ENCODE results near the gene CTDSPL. TPM values are rescaled to one million over a fixed set of nuclear protein-coding genes. Genes with fewer than 3 reads are reported as not detected.

CTDSPL gene
- polyA plus RNA-seq, 1 experiment: 40.4 TPM

DNA sequence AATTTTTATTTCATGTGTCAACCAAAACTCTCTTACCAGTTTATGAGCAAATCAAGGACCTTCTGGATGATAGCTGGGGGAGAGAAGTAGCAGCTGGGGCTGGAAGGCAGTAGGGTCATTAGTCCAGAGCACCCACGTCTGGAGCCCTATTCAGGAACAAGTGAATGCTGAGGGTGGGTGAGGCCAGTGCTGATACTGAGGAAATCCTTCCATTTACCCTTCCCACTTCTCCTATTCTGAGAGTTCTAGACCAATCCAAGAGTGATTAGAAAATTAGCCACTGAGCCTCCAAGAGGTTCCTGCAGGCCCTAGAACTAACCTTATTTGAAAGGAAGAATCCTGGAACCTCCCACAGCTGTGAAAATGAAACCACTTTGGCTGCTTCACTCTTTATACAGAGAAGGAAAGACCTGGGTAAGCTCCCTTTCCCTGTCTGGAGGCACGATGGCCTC, 82.7 kb downstream of the CTDSPL start:
- Histone ChIP-seq H3K9me3 (ENCODE audit: control insufficient read depth, insufficient read depth, low read length) (no peaks in the 10 kb centered on the region), H3K4me3 (ENCODE audit: low read depth, low read length) (no peak overlapping the region), H3K27ac (ENCODE audit: low read depth, low read length) (no peak overlapping the region), H3K27me3 (ENCODE audit: control insufficient read depth, insufficient read depth, low read length) (no peaks in the 10 kb centered on the region)
- DNase-seq (ENCODE audit: low read depth, low spot score): no peak
- TF ChIP-seq, protein P1, sequence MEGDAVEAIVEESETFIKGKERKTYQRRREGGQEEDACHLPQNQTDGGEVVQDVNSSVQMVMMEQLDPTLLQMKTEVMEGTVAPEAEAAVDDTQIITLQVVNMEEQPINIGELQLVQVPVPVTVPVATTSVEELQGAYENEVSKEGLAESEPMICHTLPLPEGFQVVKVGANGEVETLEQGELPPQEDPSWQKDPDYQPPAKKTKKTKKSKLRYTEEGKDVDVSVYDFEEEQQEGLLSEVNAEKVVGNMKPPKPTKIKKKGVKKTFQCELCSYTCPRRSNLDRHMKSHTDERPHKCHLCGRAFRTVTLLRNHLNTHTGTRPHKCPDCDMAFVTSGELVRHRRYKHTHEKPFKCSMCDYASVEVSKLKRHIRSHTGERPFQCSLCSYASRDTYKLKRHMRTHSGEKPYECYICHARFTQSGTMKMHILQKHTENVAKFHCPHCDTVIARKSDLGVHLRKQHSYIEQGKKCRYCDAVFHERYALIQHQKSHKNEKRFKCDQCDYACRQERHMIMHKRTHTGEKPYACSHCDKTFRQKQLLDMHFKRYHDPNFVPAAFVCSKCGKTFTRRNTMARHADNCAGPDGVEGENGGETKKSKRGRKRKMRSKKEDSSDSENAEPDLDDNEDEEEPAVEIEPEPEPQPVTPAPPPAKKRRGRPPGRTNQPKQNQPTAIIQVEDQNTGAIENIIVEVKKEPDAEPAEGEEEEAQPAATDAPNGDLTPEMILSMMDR (IDR thresholded peaks at IDR 0.05; ENCODE audit: low read depth, low read length): no peak
- POLR2A ChIA-PET: interaction anchor here (2.6 kb wide), 1 partner anchor 8 kb away, joined by 15 read pairs; no protein-coding TSS in a partner anchor
- CTCF ChIA-PET: interaction anchor here (1.7 to 5.2 kb wide), 2 partner anchors 23 to 30 kb away, joined by 6 to 20 read pairs; no protein-coding TSS in a partner anchor

DNA sequence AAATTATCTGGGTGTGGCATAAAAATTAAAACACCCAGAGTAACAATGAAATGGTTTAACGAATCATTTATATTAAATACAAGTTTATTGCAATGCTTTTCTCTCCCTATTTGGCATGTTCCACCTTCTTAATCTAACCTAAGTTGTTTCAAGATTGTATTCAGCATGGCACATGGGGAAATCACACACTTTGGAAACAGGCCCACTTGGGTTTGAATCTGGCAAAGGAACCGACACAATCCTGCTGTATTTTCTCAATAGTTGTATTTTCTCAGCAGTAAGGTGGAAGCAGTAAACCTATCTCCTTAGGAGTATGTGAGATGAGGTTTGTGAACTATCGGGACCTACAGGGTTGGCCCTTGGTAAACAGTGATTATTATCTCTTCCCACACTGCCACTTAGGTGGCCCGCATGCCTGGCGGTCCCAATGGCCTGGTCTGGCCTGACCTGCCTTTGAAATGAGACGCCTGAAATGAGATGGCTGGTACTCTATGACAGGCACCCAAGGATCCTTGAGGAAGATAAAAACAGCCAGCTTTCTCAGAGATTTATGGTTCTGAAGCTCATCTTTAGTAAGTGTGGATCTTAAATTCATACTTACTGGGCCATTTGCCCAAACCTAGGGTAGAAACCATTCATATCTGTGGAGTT, 83.6 kb downstream of the CTDSPL start:
- no peak for DNase-seq (ENCODE audit: low read depth, low spot score)
- Histone ChIP-seq H3K4me3 (ENCODE audit: low read depth, low read length) (no peak overlapping the region), H3K27me3 (ENCODE audit: control insufficient read depth, insufficient read depth, low read length) (no peaks in the 10 kb centered on the region), H3K27ac (ENCODE audit: low read depth, low read length) (no peak overlapping the region), H3K9me3 (ENCODE audit: control insufficient read depth, insufficient read depth, low read length) (no peaks in the 10 kb centered on the region)
- POLR2A ChIA-PET: interaction anchor here (1.1 to 2.6 kb wide), 2 partner anchors 9 to 22 kb away, joined by 3 to 15 read pairs; no protein-coding TSS in a partner anchor
- TF ChIP-seq, protein P1 (IDR thresholded peaks at IDR 0.05; ENCODE audit: low read depth, low read length): no peak
- CTCF ChIA-PET: interaction anchor here (1.5 to 5.2 kb wide), 3 partner anchors 14 to 29 kb away, joined by 3 to 20 read pairs (median 6); no protein-coding TSS in a partner anchor

DNA sequence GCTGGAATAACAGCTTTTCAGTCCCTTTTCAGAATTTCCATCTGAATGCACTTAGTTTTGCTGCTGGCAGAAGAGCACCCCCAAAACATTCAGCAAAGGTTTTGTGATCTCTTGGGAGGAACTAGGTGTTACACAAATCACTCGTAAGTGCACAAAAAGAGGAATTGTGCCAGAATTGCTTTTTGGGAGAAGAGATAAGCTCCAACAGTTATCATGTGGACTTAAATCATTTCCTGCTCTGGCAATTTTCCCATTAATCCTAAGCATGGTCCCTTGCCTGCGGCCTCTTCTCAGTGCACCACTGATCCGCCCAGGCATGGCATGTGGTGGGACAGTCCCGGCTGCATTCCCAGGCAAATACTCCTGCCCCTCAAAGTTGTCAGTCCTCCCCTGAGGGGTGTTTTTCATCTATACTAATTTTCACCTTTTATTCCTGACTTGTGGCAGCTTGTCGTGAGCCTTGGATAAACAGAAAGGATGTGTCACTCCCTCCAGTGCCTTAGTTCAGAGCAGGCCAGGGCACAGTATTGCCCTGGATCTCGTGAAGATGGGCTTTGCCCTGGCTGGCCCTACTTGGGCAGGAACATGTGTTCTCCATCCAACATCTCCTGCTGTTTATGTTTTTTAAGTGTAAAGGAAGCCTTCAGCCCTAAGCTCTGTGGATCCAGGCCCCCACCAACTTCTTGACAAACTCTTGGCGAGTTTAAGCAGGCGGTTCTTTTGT, 84.3 kb downstream of the CTDSPL start:
- ChIA-PET CTCF (interaction anchor here (1.5 to 5.2 kb wide), 3 partner anchors 14 to 29 kb away, joined by 3 to 20 read pairs (median 6); no protein-coding TSS in a partner anchor), POLR2A (interaction anchor here (0.6 to 2.6 kb wide), 4 partner anchors 10 to 46 kb away, joined by 3 to 15 read pairs (median 4); no protein-coding TSS in a partner anchor)

DNA sequence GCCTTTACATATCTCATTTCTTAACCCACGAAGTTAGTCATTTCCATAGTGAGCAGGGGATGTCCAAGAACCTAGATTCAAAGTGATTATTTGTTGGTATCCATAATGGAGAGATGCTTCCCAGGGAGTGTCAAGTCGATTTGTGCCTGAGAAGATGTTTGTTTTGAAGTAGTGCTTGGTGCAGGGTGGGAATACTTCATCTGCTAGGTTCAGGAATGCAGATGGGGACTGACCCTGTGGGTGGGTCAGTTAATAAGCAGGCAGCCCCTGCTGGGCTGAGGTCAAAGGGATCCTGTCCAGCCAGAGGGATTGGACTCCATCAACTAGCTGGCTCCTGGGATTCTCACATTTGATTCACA, 84.8 kb downstream of the CTDSPL start:
- TF ChIP-seq, protein P1 (IDR thresholded peaks at IDR 0.05; ENCODE audit: low read depth, low read length): no peak
- Histone ChIP-seq H3K9me3 (ENCODE audit: control insufficient read depth, insufficient read depth, low read length) (no peaks in the 10 kb centered on the region), H3K27me3 (ENCODE audit: control insufficient read depth, insufficient read depth, low read length) (no peaks in the 10 kb centered on the region), H3K4me3 (ENCODE audit: low read depth, low read length) (no peak overlapping the region), H3K27ac (ENCODE audit: low read depth, low read length) (peak overlapping the region; percentile 49)
- DNase-seq (ENCODE audit: low read depth, low spot score): no peak
- ChIA-PET CTCF (interaction anchor here (1.5 to 5.2 kb wide), 3 partner anchors 15 to 21 kb away, joined by 3 to 20 read pairs (median 3); no protein-coding TSS in a partner anchor), POLR2A (interaction anchor here (0.6 to 2.6 kb wide), 4 partner anchors 10 to 46 kb away, joined by 3 to 15 read pairs (median 4); no protein-coding TSS in a partner anchor)

More for the DNA sequence above, 84.3 kb downstream of the CTDSPL start:
- TF ChIP-seq, protein P1 (IDR thresholded peaks at IDR 0.05; ENCODE audit: low read depth, low read length): no peak
- Histone ChIP-seq H3K4me3 (ENCODE audit: low read depth, low read length) (no peak overlapping the region), H3K9me3 (ENCODE audit: control insufficient read depth, insufficient read depth, low read length) (no peaks in the 10 kb centered on the region), H3K27ac (ENCODE audit: low read depth, low read length) (no peak overlapping the region), H3K27me3 (ENCODE audit: control insufficient read depth, insufficient read depth, low read length) (no peaks in the 10 kb centered on the region)
- DNase-seq (ENCODE audit: low read depth, low spot score): peak; percentile 33

Measured in AG04450 (cell line).